GM12878 (cell line): ENCODE results near the gene ANTXR1.

Source experiments
- CBX5 ChIP-seq: sonication (generic); IDR thresholded peaks from 2 replicates; pipeline ENCODE4 v1.6.1; 2016; ENCODE audit warnings: low read depth, moderate library complexity, mild to moderate bottlenecking, inconsistent platforms
- CTCF ChIP-seq, 3 experiments: IDR thresholded peaks in 2 of 3; conservative IDR thresholded peaks in 1 of 3; 2 replicates each; pipeline ENCODE4 v1.5.1; 2011; ENCODE audit warnings: low read depth in 3 of 3, low read length in 3 of 3, mild to moderate bottlenecking in 3 of 3, control low read depth in 2 of 3, moderate library complexity in 2 of 3, inconsistent platforms in 1 of 3, mixed read lengths in 1 of 3; ENCODE audit not compliant: control insufficient read depth in 2 of 3, insufficient read depth in 1 of 3; ENCODE audit errors: extremely low read depth in 1 of 3
- EP300 ChIP-seq, 2 experiments: fragments of 150-350 bp in 1 of 2; IDR thresholded peaks; 2 replicates each; pipeline ENCODE4 v1.6.1; 2011 to 2012; ENCODE audit warnings: low read depth in 2 of 2, low read length in 2 of 2, borderline replicate concordance in 1 of 2, improper control_type of control experiment in 1 of 2, inconsistent platforms in 1 of 2; ENCODE audit not compliant: control insufficient read depth in 1 of 2
- JUNB ChIP-seq: IDR thresholded peaks from 2 replicates; pipeline ENCODE4 v1.6.1; 2016; ENCODE audit warnings: antibody characterized with exemption, mild to moderate bottlenecking
- POLR2A ChIP-seq: IDR thresholded peaks from 2 replicates; pipeline ENCODE4 v1.6.1; 2011; ENCODE audit warnings: low read depth, mild to moderate bottlenecking, low read length
- REST ChIP-seq: IDR thresholded peaks from 2 replicates; pipeline ENCODE4 v1.6.1; 2012; ENCODE audit warnings: mild to moderate bottlenecking, low read depth, low read length
- TCF3 ChIP-seq: IDR thresholded peaks from 2 replicates; pipeline ENCODE4 v1.6.1; 2012; ENCODE audit warnings: low read depth, mild to moderate bottlenecking, low read length, borderline replicate concordance; ENCODE audit not compliant: insufficient read depth
- USF2 ChIP-seq: IDR thresholded peaks from 2 replicates; pipeline ENCODE4 v1.6.1; 2011; ENCODE audit warnings: low read depth, low read length, improper control_type of control experiment, borderline replicate concordance

GRCh38 chr2:69031466-69031865 lies 18.5 kb downstream of the ANTXR1 start:
- TF ChIP-seq CTCF (IDR thresholded peaks at IDR 0.05 in 2 of 3, conservative IDR thresholded peaks at IDR 0.05 in 1 of 3; ENCODE audit: control insufficient read depth in 2 of 3, extremely low read depth in 1 of 3, insufficient read depth in 1 of 3, low read depth in 3 of 3, low read length in 3 of 3) = no peak
- TF ChIP-seq USF2 = no peak
- TF ChIP-seq JUNB = no peak
- TF ChIP-seq TCF3 = no peak
- no peak for TF ChIP-seq EP300 (IDR thresholded peaks at IDR 0.05; ENCODE audit: borderline replicate concordance in 1 of 2, control insufficient read depth in 1 of 2, low read depth in 2 of 2, low read length in 2 of 2)
- no peak for TF ChIP-seq CBX5
- no peak for TF ChIP-seq POLR2A
- no peak for TF ChIP-seq REST
